Measurements from ENCODE around the gene TACC3. TPM values are rescaled to one million over a fixed set of nuclear protein-coding genes. Genes with fewer than 3 reads are reported as not detected.

Gene TACC3
- total RNA-seq, 1 donor from 2014 or later = 15.0 TPM

- FAIRE-seq (no peak), DNase-seq (ENCODE audit: low read depth) (no peak)
- Mint-ChIP-seq H3K9me3 (ENCODE audit: unreplicated experiment) (no peaks in the 10 kb centered on the region), H3K27me3 (ENCODE audit: low read depth, unreplicated experiment) (peaks cover 5% of the 10 kb centered on the region), H3K4me3 (ENCODE audit: unreplicated experiment) (no peak overlapping the region), H3K27ac (ENCODE audit: unreplicated experiment) (no peak overlapping the region), H3K4me1 (ENCODE audit: low read depth, unreplicated experiment) (no peaks in the 10 kb centered on the region), H3K36me3 (ENCODE audit: low read depth, unreplicated experiment) (no peaks in the 10 kb centered on the region)
- no peaks in the 10 kb centered on the region for H3K79me2 ChIP-seq (ENCODE audit: insufficient read depth, low read length)
- no peaks in the 10 kb centered on the region for H3K27me3 ChIP-seq (ENCODE audit: insufficient read depth, low read length)
- H3K4me1 ChIP-seq (ENCODE audit: insufficient read depth, low read length) = no peaks in the 10 kb centered on the region
- H3K4me2 ChIP-seq (ENCODE audit: low read length) = no peak overlapping the region
- no peak overlapping the region for H3K9ac ChIP-seq (ENCODE audit: low read length)
- no peaks in the 10 kb centered on the region for H4K20me1 ChIP-seq (ENCODE audit: insufficient read depth, low read length)
- H3K36me3 ChIP-seq (ENCODE audit: insufficient read depth, low read length) = no peaks in the 10 kb centered on the region
- H3K27ac ChIP-seq (ENCODE audit: low read depth, low read length) = no peak overlapping the region
- no peak for TF ChIP-seq EZH2 (IDR thresholded peaks at IDR 0.05; ENCODE audit: insufficient read depth, low read length)
- no peak for TF ChIP-seq CTCF (IDR thresholded peaks at IDR 0.05; ENCODE audit: insufficient read depth, low read depth, low read length)
- no peak overlapping the region for H3K4me3 ChIP-seq (ENCODE audit: insufficient read depth, low read depth, low read length)
- H2AFZ ChIP-seq (ENCODE audit: low read depth, low read length) = no peak overlapping the region
- H3K9me3 ChIP-seq (ENCODE audit: insufficient read depth, low read depth, low read length) = no peaks in the 10 kb centered on the region
Measured at GRCh38 chr4:1783970-1784369, 62.6 kb downstream of the TACC3 start.

GRCh38 chr4:1784395-1784788 lies 63.1 kb downstream of the TACC3 start:
- H3K4me1 ChIP-seq (ENCODE audit: insufficient read depth, low read length) = no peaks in the 10 kb centered on the region
- peaks cover 5% of the 10 kb centered on the region for H3K27me3 Mint-ChIP-seq (ENCODE audit: low read depth, unreplicated experiment)
- H3K79me2 ChIP-seq (ENCODE audit: insufficient read depth, low read length) = no peaks in the 10 kb centered on the region
- FAIRE-seq = no peak
- H3K4me2 ChIP-seq (ENCODE audit: low read length) = no peak overlapping the region
- DNase-seq (ENCODE audit: low read depth) = no peak
- no peak overlapping the region for H3K4me3 ChIP-seq (ENCODE audit: insufficient read depth, low read depth, low read length)
- H3K27me3 ChIP-seq (ENCODE audit: insufficient read depth, low read length) = no peaks in the 10 kb centered on the region
- no peaks in the 10 kb centered on the region for H3K9me3 ChIP-seq (ENCODE audit: insufficient read depth, low read depth, low read length)
- no peaks in the 10 kb centered on the region for H4K20me1 ChIP-seq (ENCODE audit: insufficient read depth, low read length)
- no peak overlapping the region for H2AFZ ChIP-seq (ENCODE audit: low read depth, low read length)
- H3K4me3 Mint-ChIP-seq (ENCODE audit: unreplicated experiment) = no peak overlapping the region
- H3K4me1 Mint-ChIP-seq (ENCODE audit: low read depth, unreplicated experiment) = no peaks in the 10 kb centered on the region
- no peak for TF ChIP-seq EZH2 (IDR thresholded peaks at IDR 0.05; ENCODE audit: insufficient read depth, low read length)
- no peak for TF ChIP-seq CTCF (IDR thresholded peaks at IDR 0.05; ENCODE audit: insufficient read depth, low read depth, low read length)
- H3K9me3 Mint-ChIP-seq (ENCODE audit: unreplicated experiment) = no peaks in the 10 kb centered on the region
- H3K36me3 ChIP-seq (ENCODE audit: insufficient read depth, low read length) = no peaks in the 10 kb centered on the region
- no peak overlapping the region for H3K9ac ChIP-seq (ENCODE audit: low read length)
- no peak overlapping the region for H3K27ac ChIP-seq (ENCODE audit: low read depth, low read length)
- no peaks in the 10 kb centered on the region for H3K36me3 Mint-ChIP-seq (ENCODE audit: low read depth, unreplicated experiment)
- no peak overlapping the region for H3K27ac Mint-ChIP-seq (ENCODE audit: unreplicated experiment)

- Mint-ChIP-seq H3K4me3 (ENCODE audit: unreplicated experiment) (no peak overlapping the region), H3K27ac (ENCODE audit: unreplicated experiment) (no peak overlapping the region), H3K36me3 (ENCODE audit: low read depth, unreplicated experiment) (no peaks in the 10 kb centered on the region), H3K4me1 (ENCODE audit: low read depth, unreplicated experiment) (no peaks in the 10 kb centered on the region), H3K27me3 (ENCODE audit: low read depth, unreplicated experiment) (peaks cover 5% of the 10 kb centered on the region), H3K9me3 (ENCODE audit: unreplicated experiment) (no peaks in the 10 kb centered on the region)
- H3K9me3 ChIP-seq (ENCODE audit: insufficient read depth, low read depth, low read length) = no peaks in the 10 kb centered on the region
- no peaks in the 10 kb centered on the region for H3K36me3 ChIP-seq (ENCODE audit: insufficient read depth, low read length)
- H4K20me1 ChIP-seq (ENCODE audit: insufficient read depth, low read length) = no peaks in the 10 kb centered on the region
- no peaks in the 10 kb centered on the region for H3K79me2 ChIP-seq (ENCODE audit: insufficient read depth, low read length)
- no peak for TF ChIP-seq CTCF (IDR thresholded peaks at IDR 0.05; ENCODE audit: insufficient read depth, low read depth, low read length)
- TF ChIP-seq EZH2 (IDR thresholded peaks at IDR 0.05; ENCODE audit: insufficient read depth, low read length) = no peak
- H3K4me3 ChIP-seq (ENCODE audit: insufficient read depth, low read depth, low read length) = no peak overlapping the region
- no peak overlapping the region for H3K27ac ChIP-seq (ENCODE audit: low read depth, low read length)
- no peaks in the 10 kb centered on the region for H3K4me1 ChIP-seq (ENCODE audit: insufficient read depth, low read length)
- no peak overlapping the region for H3K4me2 ChIP-seq (ENCODE audit: low read length)
- no peaks in the 10 kb centered on the region for H3K27me3 ChIP-seq (ENCODE audit: insufficient read depth, low read length)
- FAIRE-seq (no peak), DNase-seq (ENCODE audit: low read depth) (no peak)
- H3K9ac ChIP-seq (ENCODE audit: low read length) = no peak overlapping the region
- H2AFZ ChIP-seq (ENCODE audit: low read depth, low read length) = no peak overlapping the region
Measured at GRCh38 chr4:1784789-1785591, 63.7 kb downstream of the TACC3 start.

Measured in astrocyte (in vitro differentiated cells and primary cell).